Measurements from ENCODE around the gene PRKG1.

- TF ChIP-seq CTCF (IDR thresholded peaks at IDR 0.05) (no peak), RELA (CRISPR knock-in tag; IDR thresholded peaks at IDR 0.05; ENCODE audit: borderline replicate concordance) (no peak), ZNF232 (CRISPR knock-in tag; IDR thresholded peaks at IDR 0.05) (no peak), JUN (CRISPR knock-in tag; IDR thresholded peaks at IDR 0.05) (no peak), ESRRA (CRISPR knock-in tag; IDR thresholded peaks at IDR 0.05; ENCODE audit: borderline replicate concordance) (no peak), NFYB (CRISPR knock-in tag; conservative IDR thresholded peaks at IDR 0.05; ENCODE audit: low read depth) (no peak), GABPB1 (CRISPR knock-in tag; IDR thresholded peaks at IDR 0.05) (no peak), E2F5 (CRISPR knock-in tag; IDR thresholded peaks at IDR 0.05) (no peak), NR1H2 (CRISPR knock-in tag; IDR thresholded peaks at IDR 0.05) (no peak), IRF1 (CRISPR knock-in tag; IDR thresholded peaks at IDR 0.05) (no peak), CBFB (CRISPR knock-in tag; IDR thresholded peaks at IDR 0.05; ENCODE audit: low read depth) (no peak), SP1 (CRISPR knock-in tag; conservative IDR thresholded peaks at IDR 0.05) (no peak)
These were observed 291.8 kb downstream of the PRKG1 start for GRCh38 chr10:51366044-51366443.

Data from WTC11 (cell line).